Prostate gland (tissue), 2 donors: Measurements from ENCODE around the gene SLC46A1. TPM values are rescaled to one million over a fixed set of nuclear protein-coding genes. Genes with fewer than 3 reads are reported as not detected.

Experiments
- DNase-seq: peaks from one replicate; pipeline ENCODE4 v3.0.0-alpha.2; 2019; ENCODE audit warnings: low spot score
- H3K27ac ChIP-seq, 2 donors: fragments of 200-600 bp; sonication (generic); 2 replicates each; pipeline ENCODE4 v1.5.1; 2017 to 2019
- H3K27me3 ChIP-seq: fragments of 200-600 bp; sonication (generic); replicated peaks from 2 replicates; pipeline ENCODE4 v1.5.1; 2019; ENCODE audit not compliant: insufficient read depth
- H3K36me3 ChIP-seq, 2 donors: fragments of 200-600 bp; sonication (generic); 1 replicate in 1 of 2; 2 replicates in 1 of 2; pipeline versions ENCODE4 v1.5.1 to v1.8.1; 2017 to 2019
- H3K4me1 ChIP-seq: fragments of 200-600 bp; sonication (generic); replicated peaks from 2 replicates; pipeline ENCODE4 v1.5.1; 2019
- H3K4me3 ChIP-seq, 2 donors: fragments of 200-600 bp; sonication (generic); 2 replicates each; pipeline ENCODE4 v1.5.1; 2017 to 2019
- H3K9me3 ChIP-seq: fragments of 200-600 bp; sonication (generic); 2 replicates; pipeline ENCODE4 v1.5.1; 2017
- POLR2A ChIP-seq: fragments of 450-650 bp; IDR thresholded peaks from one replicate; pipeline ENCODE4 v1.6.1; 2016; ENCODE audit warnings: antibody characterized with exemption, mild to moderate bottlenecking
- POLR2AphosphoS5 ChIP-seq: sonication (generic); formaldehyde crosslinking; IDR thresholded peaks from one replicate; pipeline ENCODE4 v1.6.1; 2017; ENCODE audit warnings: antibody characterized with exemption
- WGBS: methylation state at CpG from one replicate; pipeline ENCODE4 v1.1.5; 2018; 5-methylcytosine and 5-hydroxymethylcytosine counted together
- intact Hi-C: fragments of 100-400 bp; cut with DNase I; formaldehyde crosslinking; loops from one replicate; pipeline ENCODE4 v1.14.2; 2022
- total RNA-seq, 2 donors: library from RNA; depleted of rRNA; stranded (reverse); fragments of >200 nt; gene quantifications; one replicate each; pipeline ENCODE4 v1.1.0, GENCODE V29; 2016
- TF ChIP-seq, protein P1 (sequence below), 4 experiments: fragments of 200-600 bp in 2 of 4; fragments of 450-650 bp in 2 of 4; sonication (generic) in 2 of 4; IDR thresholded peaks; 1 replicate in 3 of 4; 2 replicates in 1 of 4; pipeline ENCODE4 v1.5.1; 2016 to 2019; ENCODE audit warnings: antibody characterized with exemption in 4 of 4, mild to moderate bottlenecking in 2 of 4, moderate library complexity in 2 of 4

SLC46A1 gene
- total RNA-seq, 2 donors from 2014 or later = 14.9 to 20.1 TPM

GRCh38 chr17:28413804-28414203 is 7.8 kb upstream of the SLC46A1 start:
- Histone ChIP-seq H3K4me1 (no peaks in the 10 kb centered on the region), H3K27ac (no peak overlapping the region), H3K9me3 (no peaks in the 10 kb centered on the region), H3K36me3 (no peaks in the 10 kb centered on the region), H3K27me3 (no peaks in the 10 kb centered on the region), H3K4me3 (no peak overlapping the region)
- TF ChIP-seq POLR2AphosphoS5 = no peak
- TF ChIP-seq, protein P1, sequence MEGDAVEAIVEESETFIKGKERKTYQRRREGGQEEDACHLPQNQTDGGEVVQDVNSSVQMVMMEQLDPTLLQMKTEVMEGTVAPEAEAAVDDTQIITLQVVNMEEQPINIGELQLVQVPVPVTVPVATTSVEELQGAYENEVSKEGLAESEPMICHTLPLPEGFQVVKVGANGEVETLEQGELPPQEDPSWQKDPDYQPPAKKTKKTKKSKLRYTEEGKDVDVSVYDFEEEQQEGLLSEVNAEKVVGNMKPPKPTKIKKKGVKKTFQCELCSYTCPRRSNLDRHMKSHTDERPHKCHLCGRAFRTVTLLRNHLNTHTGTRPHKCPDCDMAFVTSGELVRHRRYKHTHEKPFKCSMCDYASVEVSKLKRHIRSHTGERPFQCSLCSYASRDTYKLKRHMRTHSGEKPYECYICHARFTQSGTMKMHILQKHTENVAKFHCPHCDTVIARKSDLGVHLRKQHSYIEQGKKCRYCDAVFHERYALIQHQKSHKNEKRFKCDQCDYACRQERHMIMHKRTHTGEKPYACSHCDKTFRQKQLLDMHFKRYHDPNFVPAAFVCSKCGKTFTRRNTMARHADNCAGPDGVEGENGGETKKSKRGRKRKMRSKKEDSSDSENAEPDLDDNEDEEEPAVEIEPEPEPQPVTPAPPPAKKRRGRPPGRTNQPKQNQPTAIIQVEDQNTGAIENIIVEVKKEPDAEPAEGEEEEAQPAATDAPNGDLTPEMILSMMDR (IDR thresholded peaks at IDR 0.05) = no peak
- no peak for TF ChIP-seq POLR2A
- intact Hi-C loops = no loop called here
- no peak for DNase-seq
- 70% methylated on average over 7 of the region's 7 CpGs for WGBS

GRCh38 chr17:28412099-28412498 is 6.1 kb upstream of the SLC46A1 start:
- Histone ChIP-seq H3K4me3 (no peak overlapping the region), H3K36me3 (no peaks in the 10 kb centered on the region), H3K27me3 (no peaks in the 10 kb centered on the region), H3K4me1 (no peaks in the 10 kb centered on the region), H3K27ac (no peak overlapping the region), H3K9me3 (no peaks in the 10 kb centered on the region)
- no peak for DNase-seq
- TF ChIP-seq POLR2A (no peak), POLR2AphosphoS5 (no peak)
- TF ChIP-seq, protein P1 (IDR thresholded peaks at IDR 0.05) = no peak
- intact Hi-C loops = no loop called here
- whole genome bisulfite sequencing = 86% methylated on average over 3 of the region's 3 CpGs

- no peak overlapping the region for H3K4me3 ChIP-seq
- peak overlapping the region in 1 of 2 donors; percentile 27 for H3K27ac ChIP-seq
- TF ChIP-seq POLR2AphosphoS5 = no peak
- TF ChIP-seq, protein P1 (IDR thresholded peaks at IDR 0.05) = no peak
- TF ChIP-seq POLR2A = no peak
- peaks cover 2% of the 10 kb centered on the region for H3K4me1 ChIP-seq
- no peak for DNase-seq
- no peaks in the 10 kb centered on the region for H3K9me3 ChIP-seq
- no peaks in the 10 kb centered on the region for H3K36me3 ChIP-seq
- intact Hi-C loops = no loop called here
- H3K27me3 ChIP-seq = no peaks in the 10 kb centered on the region
- WGBS = 75% methylated on average over 1 of the region's 1 CpG
These were observed 1.9 kb upstream of the SLC46A1 start for GRCh38 chr17:28407974-28408306.

GRCh38 chr17:28407130-28407973 is 1.3 kb upstream of the SLC46A1 start:
- intact Hi-C loops = no loop called here
- TF ChIP-seq POLR2AphosphoS5 (peak; percentile 15), POLR2A (no peak)
- TF ChIP-seq, protein P1 (IDR thresholded peaks at IDR 0.05) = peak in 1 of 4 experiments; percentile 24
- Histone ChIP-seq H3K4me3 (no peak overlapping the region), H3K9me3 (no peaks in the 10 kb centered on the region), H3K27me3 (no peaks in the 10 kb centered on the region), H3K36me3 (peaks cover 0 to under 1% of the 10 kb centered on the region in 2 donors), H3K27ac (no peak overlapping the region), H3K4me1 (peaks cover 2% of the 10 kb centered on the region)
- 51% methylated on average over 5 of the region's 5 CpGs for WGBS
- peak; percentile 59 for DNase-seq

GRCh38 chr17:28406473-28406814 is 432 bp upstream of the SLC46A1 start:
- Histone ChIP-seq H3K27ac (peak overlapping the region in 1 of 2 donors; percentile 33), H3K9me3 (no peaks in the 10 kb centered on the region), H3K4me3 (peak overlapping the region; percentile 53 to 65), H3K36me3 (peaks cover 0 to 9% of the 10 kb centered on the region in 2 donors), H3K27me3 (no peaks in the 10 kb centered on the region), H3K4me1 (peaks cover 2% of the 10 kb centered on the region)
- WGBS = 25% methylated on average over 9 of the region's 9 CpGs
- intact Hi-C loops = no loop called here
- no peak for DNase-seq
- TF ChIP-seq, protein P1 (IDR thresholded peaks at IDR 0.05) = no peak
- TF ChIP-seq POLR2A (no peak), POLR2AphosphoS5 (no peak)
